HEK293 (cell line): ENCODE measurements around the gene EIF2S1.
A peak's percentile ranks its signal among the peaks of the same experiment; 100 is the strongest.
"Not testable (repeated sequence)": the region's sequence is repeated elsewhere in the genome, so short reads cannot be mapped to it uniquely, and the experiment has no call there.

Source experiments
- CTCF ChIA-PET: fragments of 350-600 bp; formaldehyde crosslinking; extraction: SDS; loops from one replicate; lab custom pipeline; 2021; ENCODE audit warnings: antibody characterized with exemption; lab: Yijun Ruan, JAX
- POLR2A ChIA-PET: fragments of 300-600 bp; formaldehyde crosslinking; extraction: SDS; loops from one replicate; lab custom pipeline; 2020; ENCODE audit warnings: antibody characterized with exemption, inconsistent platforms; lab: Yijun Ruan, JAX
- H3K27ac ChIP-seq: fragments of 200-500 bp; sonication (Bioruptor generic); 2 replicates; pipeline ENCODE4 v1.5.1; 2014; ENCODE audit warnings: low read depth, low read length, control low read depth, inconsistent platforms; ENCODE audit errors: extremely low read depth
- H3K36me3 ChIP-seq, 2 experiments: fragments of 200-500 bp in 1 of 2; sonication (Bioruptor generic) in 1 of 2; 1 replicate in 1 of 2; 2 replicates in 1 of 2; pipeline ENCODE4 v1.5.1; 2014 to 2017; ENCODE audit warnings: inconsistent platforms in 2 of 2, low read length in 2 of 2; ENCODE audit not compliant: control insufficient read depth in 2 of 2, insufficient read depth in 1 of 2
- H3K4me1 ChIP-seq: fragments of 200-500 bp; sonication (Bioruptor generic); 2 replicates; pipeline ENCODE4 v1.5.1; 2014; ENCODE audit warnings: mild to moderate bottlenecking, low read length, inconsistent platforms; ENCODE audit not compliant: control insufficient read depth, insufficient read depth
- H3K4me3 ChIP-seq: 2 replicates; pipeline ENCODE4 v1.5.1; 2011; ENCODE audit warnings: low read depth, mild to moderate bottlenecking, control low read depth, low read length, moderate library complexity
- H3K9me3 ChIP-seq: fragments of 200-500 bp; sonication (Bioruptor generic); 2 replicates; pipeline ENCODE4 v1.5.1; 2014; ENCODE audit warnings: low read depth, low read length, inconsistent platforms; ENCODE audit not compliant: control insufficient read depth, insufficient read depth
- GLIS1 ChIP-seq: fragments of 450-650 bp; formaldehyde crosslinking; IDR thresholded peaks from 2 replicates; pipeline ENCODE4 v1.5.1; 2016; ENCODE audit warnings: missing biosample characterization, missing genetic modification characterization
- KLF1 ChIP-seq: fragments of 450-650 bp; formaldehyde crosslinking; IDR thresholded peaks from 2 replicates; pipeline ENCODE4 v1.5.1; 2016; ENCODE audit warnings: missing biosample characterization, missing genetic modification characterization
- KLF17 ChIP-seq: fragments of 450-650 bp; formaldehyde crosslinking; IDR thresholded peaks from 2 replicates; pipeline ENCODE4 v1.5.1; 2016; ENCODE audit warnings: missing biosample characterization, missing genetic modification characterization
- MEIS1 ChIP-seq: sonication (generic); formaldehyde crosslinking; IDR thresholded peaks from 2 replicates; pipeline ENCODE4 v1.8.1; 2022; ENCODE audit warnings: missing genetic modification reagents, mild to moderate bottlenecking, borderline replicate concordance
- SALL2 ChIP-seq: fragments of 450-650 bp; formaldehyde crosslinking; IDR thresholded peaks from 2 replicates; pipeline ENCODE4 v1.5.0; 2017; ENCODE audit warnings: missing biosample characterization, mild to moderate bottlenecking, missing genetic modification characterization, borderline replicate concordance
- SETDB1 ChIP-seq: IDR thresholded peaks from one replicate; pipeline ENCODE4 v1.6.1; 2017; ENCODE audit warnings: mild to moderate bottlenecking, low read length, moderate library complexity, mixed read lengths; ENCODE audit not compliant: insufficient read length
- ZFP37 ChIP-seq: fragments of 450-650 bp; formaldehyde crosslinking; IDR thresholded peaks from 2 replicates; pipeline ENCODE4 v1.5.1; 2016; ENCODE audit warnings: missing biosample characterization, missing genetic modification characterization
- ZNF146 ChIP-seq: fragments of 450-650 bp; formaldehyde crosslinking; IDR thresholded peaks from 2 replicates; pipeline ENCODE4 v1.5.1; 2016; ENCODE audit warnings: missing biosample characterization, missing genetic modification characterization
- ZNF335 ChIP-seq: fragments of 450-650 bp; formaldehyde crosslinking; conservative IDR thresholded peaks from 2 replicates; pipeline ENCODE4 v1.5.1; 2016; ENCODE audit warnings: missing biosample characterization, missing genetic modification characterization
- ZNF366 ChIP-seq: fragments of 450-650 bp; formaldehyde crosslinking; conservative IDR thresholded peaks from 2 replicates; pipeline ENCODE4 v1.5.1; 2016; ENCODE audit warnings: missing biosample characterization, missing genetic modification characterization
- ZNF555 ChIP-seq: fragments of 450-650 bp; formaldehyde crosslinking; conservative IDR thresholded peaks from 2 replicates; pipeline ENCODE4 v1.5.1; 2017; ENCODE audit warnings: missing biosample characterization, mild to moderate bottlenecking, missing genetic modification characterization, inconsistent platforms
- ZNF658 ChIP-seq: fragments of 450-650 bp; formaldehyde crosslinking; IDR thresholded peaks from 2 replicates; pipeline ENCODE4; 2016; ENCODE audit warnings: missing biosample characterization, missing genetic modification characterization
- ZNF707 ChIP-seq: fragments of 450-650 bp; formaldehyde crosslinking; IDR thresholded peaks from 2 replicates; pipeline ENCODE4 v1.5.1; 2016; ENCODE audit warnings: missing biosample characterization, missing genetic modification characterization
- ZNF791 ChIP-seq: fragments of 450-650 bp; formaldehyde crosslinking; IDR thresholded peaks from 2 replicates; pipeline ENCODE4 v1.5.1; 2016; ENCODE audit warnings: missing biosample characterization, missing genetic modification characterization

The EIF2S1 gene

DNA sequence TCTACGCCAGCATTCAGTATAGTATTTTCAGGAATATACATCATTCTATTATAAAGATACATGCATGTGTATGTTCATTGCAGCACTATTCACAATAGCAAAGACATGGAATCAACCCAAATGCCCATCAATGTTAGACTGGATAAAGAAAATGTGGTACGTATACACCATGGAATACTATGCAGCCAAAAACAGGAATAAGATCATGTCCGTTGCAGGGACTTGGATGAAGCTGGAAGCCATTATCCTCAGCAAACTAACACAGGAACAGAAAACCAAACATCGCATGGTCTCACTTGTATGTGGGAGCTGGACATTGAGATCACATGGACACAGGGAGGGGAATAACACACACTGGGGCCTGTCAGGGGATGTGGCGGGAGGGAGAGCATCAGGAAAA, 55.5 kb downstream of the EIF2S1 start:
- peak; percentile 83 for TF ChIP-seq ZNF146 (tag by site-specific recombination)
- TF ChIP-seq, all 188 proteins: peak for 1; not testable (repeated sequence) for 187
- H3K4me1 ChIP-seq, H3K9me3 ChIP-seq, H3K27ac ChIP-seq, H3K4me3 ChIP-seq, H3K36me3 ChIP-seq, POLR2A ChIA-PET: not testable (repeated sequence)
- CTCF ChIA-PET = interaction anchor here (1.1 kb wide), 1 partner anchor 288 kb away, joined by 3 read pairs; no protein-coding TSS in a partner anchor

GRCh38 chr14:67416085-67416484, 56.0 kb downstream of the EIF2S1 start:
- H3K9me3 ChIP-seq = no peaks in the 10 kb centered on the region
- H3K27ac ChIP-seq = no peak overlapping the region
- H3K4me1 ChIP-seq = peaks cover 4% of the 10 kb centered on the region
- CTCF ChIA-PET = interaction anchor here (1.1 to 4.2 kb wide), 2 partner anchors 12 to 288 kb away, joined by 3 to 25 read pairs; no protein-coding TSS in a partner anchor
- POLR2A ChIA-PET = no interaction called here
- no peak overlapping the region for H3K4me3 ChIP-seq
- TF ChIP-seq ZNF791 (tag by site-specific recombination) (no peak), KLF1 (tag by site-specific recombination) (no peak), ZNF146 (tag by site-specific recombination) (no peak), MEIS1 (no peak)
- no peaks in the 10 kb centered on the region for H3K36me3 ChIP-seq

GRCh38 chr14:67416810-67417209, 56.7 kb downstream of the EIF2S1 start:
- Histone ChIP-seq H3K4me1 (peaks cover 4% of the 10 kb centered on the region), H3K4me3 (no peak overlapping the region), H3K9me3 (no peaks in the 10 kb centered on the region)
- POLR2A ChIA-PET = no interaction called here
- TF ChIP-seq SETDB1 (no peak), GLIS1 (tag by site-specific recombination) (no peak), KLF17 (tag by site-specific recombination) (no peak), ZNF335 (tag by site-specific recombination) (no peak)
- TF ChIP-seq, all 188 proteins: peak for 0
- CTCF ChIA-PET = interaction anchor here (0.8 to 4.2 kb wide), 2 partner anchors 11 to 155 kb away, joined by 3 to 25 read pairs; no protein-coding TSS in a partner anchor
- Histone ChIP-seq H3K36me3 (no peaks in the 10 kb centered on the region), H3K27ac (no peak overlapping the region)

- no peak for TF ChIP-seq ZFP37 (tag by site-specific recombination)
- no peak for TF ChIP-seq ZNF366
- TF ChIP-seq SALL2 = no peak
- no peak for TF ChIP-seq ZNF555
- TF ChIP-seq ZNF707 (tag by site-specific recombination) = no peak
- TF ChIP-seq ZNF658 (tag by site-specific recombination) = no peak
- no peak overlapping the region for H3K4me3 ChIP-seq
- ChIA-PET CTCF (interaction anchor here (0.7 to 4.2 kb wide), 2 partner anchors 10 to 73 kb away, joined by 3 to 25 read pairs; no protein-coding TSS in a partner anchor), POLR2A (no interaction called here)
- no peaks in the 10 kb centered on the region for H3K9me3 ChIP-seq
- no peak overlapping the region for H3K27ac ChIP-seq
- peaks cover 4% of the 10 kb centered on the region; the same call in 1 of the 2 replicates for H3K4me1 ChIP-seq
- no peaks in the 10 kb centered on the region for H3K36me3 ChIP-seq
Measured at GRCh38 chr14:67417633-67418032, 57.5 kb downstream of the EIF2S1 start.
